ELR (cell line): ENCODE results near the gene CD96.
"Not testable (repeated sequence)": the region's sequence is repeated elsewhere in the genome, so short reads cannot be mapped to it uniquely, and the experiment has no call there.

Experiments
- DNase-seq: peaks from one replicate; pipeline ENCODE4 v3.0.0-alpha.2; 2015; ENCODE audit warnings: low read depth

Gene CD96, protein sequence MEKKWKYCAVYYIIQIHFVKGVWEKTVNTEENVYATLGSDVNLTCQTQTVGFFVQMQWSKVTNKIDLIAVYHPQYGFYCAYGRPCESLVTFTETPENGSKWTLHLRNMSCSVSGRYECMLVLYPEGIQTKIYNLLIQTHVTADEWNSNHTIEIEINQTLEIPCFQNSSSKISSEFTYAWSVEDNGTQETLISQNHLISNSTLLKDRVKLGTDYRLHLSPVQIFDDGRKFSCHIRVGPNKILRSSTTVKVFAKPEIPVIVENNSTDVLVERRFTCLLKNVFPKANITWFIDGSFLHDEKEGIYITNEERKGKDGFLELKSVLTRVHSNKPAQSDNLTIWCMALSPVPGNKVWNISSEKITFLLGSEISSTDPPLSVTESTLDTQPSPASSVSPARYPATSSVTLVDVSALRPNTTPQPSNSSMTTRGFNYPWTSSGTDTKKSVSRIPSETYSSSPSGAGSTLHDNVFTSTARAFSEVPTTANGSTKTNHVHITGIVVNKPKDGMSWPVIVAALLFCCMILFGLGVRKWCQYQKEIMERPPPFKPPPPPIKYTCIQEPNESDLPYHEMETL

DNA sequence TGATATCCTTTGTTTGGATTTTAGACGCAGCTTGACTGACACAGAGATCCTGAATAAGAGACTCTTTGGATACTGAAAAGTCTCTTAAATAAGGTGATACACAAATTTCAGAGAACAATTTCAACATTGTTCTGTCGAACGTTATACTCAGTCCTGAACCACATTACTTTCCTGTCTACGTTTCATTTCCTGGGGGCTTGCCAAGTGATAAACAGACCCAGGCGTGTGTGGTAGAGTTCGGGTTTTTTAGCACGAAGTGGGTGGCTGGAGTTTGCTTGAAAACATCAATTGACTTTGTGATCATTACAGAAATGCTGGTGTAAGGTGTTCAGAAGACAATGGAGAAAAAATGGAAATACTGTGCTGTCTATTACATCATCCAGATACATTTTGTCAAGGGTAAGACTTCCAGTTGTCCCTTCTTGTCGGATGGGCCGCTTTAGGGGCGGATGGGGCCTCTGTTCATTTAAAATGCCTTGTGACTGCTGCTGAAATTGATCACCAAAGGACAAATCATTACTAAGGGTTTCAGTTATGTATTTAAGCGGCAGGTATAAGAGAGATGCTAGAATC, at the start of gene CD96:
Gene CD96 (plus strand): TSS at position 287 of the 573 bp plus-strand sequence. CDS start 52 bp downstream, at position 339.
- peak; percentile 22 for DNase-seq

DNA sequence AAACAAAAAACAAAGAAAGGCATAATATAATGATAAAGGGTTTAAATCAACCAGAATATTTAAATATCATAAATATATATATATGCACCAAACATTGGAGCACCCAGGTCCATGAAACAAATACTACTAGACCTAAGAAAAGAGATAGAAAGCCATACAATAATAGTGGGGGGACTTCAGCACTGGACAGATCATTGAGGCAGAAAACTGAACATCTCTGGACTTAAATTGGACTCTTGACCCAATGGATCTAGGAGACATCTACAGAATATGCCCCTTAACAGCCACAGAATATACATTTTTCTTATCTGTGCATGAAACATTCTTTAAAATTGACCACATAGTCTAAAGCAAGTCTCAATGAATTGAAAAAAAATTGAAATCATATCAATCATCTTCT, 48.7 kb upstream of the CD96 start:
- no peak for DNase-seq

DNA sequence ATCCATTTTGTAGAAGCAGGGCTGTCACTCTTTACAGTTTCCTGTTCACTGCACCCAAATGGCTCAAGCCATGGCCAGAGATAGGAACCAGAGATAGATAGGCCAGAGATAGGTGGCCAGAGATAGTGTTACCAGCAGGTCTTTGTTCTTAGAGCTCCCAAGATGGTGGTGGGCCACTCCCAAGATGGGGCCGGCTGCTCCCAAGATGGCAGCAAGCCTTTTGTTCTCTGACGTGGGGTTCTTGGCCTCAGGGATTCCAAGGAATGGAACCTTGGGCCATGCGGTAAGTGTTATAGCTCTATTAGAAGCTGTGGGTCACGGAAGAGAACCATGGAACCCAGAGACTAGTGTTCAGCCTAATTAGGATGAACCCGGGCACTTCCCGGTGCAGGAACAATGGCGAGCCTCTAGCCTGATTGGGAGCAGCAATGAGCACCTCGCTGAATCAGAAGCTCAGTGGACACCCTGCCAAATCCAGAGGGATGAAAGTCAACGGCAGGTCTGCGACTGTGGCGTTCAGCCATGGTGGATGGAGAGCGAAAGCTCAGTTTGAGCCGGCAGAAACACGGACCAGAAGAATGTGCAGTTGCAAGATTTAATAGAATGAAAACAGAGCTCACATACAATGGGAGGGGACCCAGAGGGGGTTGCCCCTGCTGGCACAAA, 45.0 kb upstream of the CD96 start:
- no peak for DNase-seq

DNA sequence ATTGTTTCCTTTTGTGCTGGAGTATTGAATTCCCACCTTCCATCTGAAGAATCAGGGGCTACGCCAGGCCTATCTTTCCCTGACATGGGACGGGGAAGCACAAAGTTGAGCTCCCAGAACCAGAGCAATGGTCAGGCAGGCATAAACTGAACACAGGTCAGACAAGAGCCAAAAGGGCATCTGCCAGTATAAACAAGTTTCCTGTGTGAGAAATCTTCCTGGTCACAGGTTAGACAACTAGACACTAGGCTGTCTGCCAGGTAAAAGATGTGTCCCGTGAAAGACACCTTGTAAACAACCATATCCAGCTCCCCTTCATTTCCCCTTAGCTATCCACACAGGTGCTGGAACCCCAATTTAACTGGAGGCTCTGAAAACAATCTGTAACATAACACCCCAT, 44.0 kb upstream of the CD96 start:
- DNase-seq, result no peak

DNA sequence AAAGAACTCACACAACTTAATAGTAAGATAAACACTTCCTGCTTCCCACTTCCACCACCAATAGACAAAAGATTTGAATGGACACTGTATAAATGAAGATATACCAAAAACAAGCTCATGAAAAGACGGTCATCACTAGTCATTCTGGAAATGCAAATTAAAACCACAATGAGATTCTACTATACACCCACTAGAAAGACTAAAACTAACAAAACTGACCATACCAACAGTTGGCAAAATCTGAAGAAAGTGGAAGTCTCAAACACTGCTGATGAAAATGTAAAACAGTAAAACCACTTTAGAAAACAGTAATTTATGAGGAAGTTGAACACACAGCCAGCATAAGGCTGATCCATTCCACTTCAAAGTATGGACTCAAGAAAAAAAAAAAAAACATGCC, 35.6 kb upstream of the CD96 start:
- peak; percentile 8 for DNase-seq

DNA sequence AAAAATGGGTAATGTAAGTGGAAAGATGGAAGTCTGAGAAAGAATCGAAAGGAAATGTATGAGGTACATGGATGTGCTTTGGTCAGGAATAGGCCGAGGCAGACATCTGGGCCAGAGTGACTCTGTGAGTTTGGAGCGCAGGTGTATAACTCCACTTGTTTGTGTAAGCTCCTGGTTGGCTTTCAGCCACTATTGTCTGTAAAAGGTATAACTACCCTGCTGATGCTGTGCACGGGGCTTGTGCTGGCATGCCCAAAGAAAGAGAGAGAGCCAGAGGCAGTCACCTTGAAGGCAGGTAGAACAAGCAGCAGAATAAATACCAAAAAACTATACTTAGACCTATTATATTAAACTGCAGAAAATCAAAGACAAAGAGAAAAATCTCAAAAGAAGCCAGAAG, 32.7 kb upstream of the CD96 start:
- no peak for DNase-seq

DNA sequence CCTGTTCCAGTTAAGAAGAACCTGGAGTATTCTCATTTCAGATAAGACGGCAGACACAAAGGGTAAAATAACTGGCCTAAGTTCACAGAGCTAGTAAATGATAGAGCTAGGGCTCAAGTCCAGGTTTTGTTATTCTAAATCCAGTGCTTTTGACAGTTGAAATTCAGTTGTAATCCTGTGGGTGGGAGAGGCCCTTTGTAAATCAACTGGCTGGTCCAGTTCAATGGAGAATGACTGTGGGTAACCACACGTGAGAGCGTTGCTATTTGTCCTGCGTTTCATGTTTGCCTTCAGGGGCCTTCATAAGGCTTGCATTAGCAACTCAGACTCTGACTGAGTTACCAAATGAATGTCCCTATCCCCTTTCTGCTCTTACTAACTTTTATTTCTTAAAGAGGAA, 24.2 kb upstream of the CD96 start:
- no peak for DNase-seq

DNA sequence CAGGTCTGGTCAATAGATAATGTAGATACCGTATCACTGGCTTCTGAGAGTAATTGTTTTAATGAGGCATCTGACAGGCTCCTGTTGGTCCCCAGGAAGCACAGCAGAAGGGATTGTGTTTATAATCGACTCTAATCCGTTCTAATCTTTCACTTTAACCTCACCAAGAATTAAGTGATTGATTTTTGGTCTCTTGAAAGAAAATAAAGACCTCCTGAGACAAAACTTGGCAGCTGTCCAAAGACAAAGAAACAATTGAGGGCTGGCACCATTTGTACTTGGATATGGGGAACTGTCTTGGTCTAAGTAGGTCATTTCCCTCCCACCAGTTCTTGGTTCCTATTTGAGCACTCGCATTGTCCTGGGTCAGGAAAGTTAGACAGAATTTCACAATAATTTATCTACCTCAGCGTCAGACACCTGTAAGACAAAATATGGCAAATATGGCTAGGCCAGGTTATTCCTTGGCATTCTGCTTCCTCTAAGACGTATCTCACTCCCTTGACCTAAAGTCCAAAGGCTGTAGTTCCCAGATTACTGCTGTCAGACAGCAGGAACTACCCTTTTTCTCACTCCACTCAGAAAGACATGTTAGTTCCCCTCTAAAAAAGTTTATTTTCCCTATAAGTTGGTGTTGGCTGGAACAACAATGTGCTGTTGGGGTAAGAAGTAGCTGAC, 22.7 kb upstream of the CD96 start:
- DNase-seq, result no peak

DNA sequence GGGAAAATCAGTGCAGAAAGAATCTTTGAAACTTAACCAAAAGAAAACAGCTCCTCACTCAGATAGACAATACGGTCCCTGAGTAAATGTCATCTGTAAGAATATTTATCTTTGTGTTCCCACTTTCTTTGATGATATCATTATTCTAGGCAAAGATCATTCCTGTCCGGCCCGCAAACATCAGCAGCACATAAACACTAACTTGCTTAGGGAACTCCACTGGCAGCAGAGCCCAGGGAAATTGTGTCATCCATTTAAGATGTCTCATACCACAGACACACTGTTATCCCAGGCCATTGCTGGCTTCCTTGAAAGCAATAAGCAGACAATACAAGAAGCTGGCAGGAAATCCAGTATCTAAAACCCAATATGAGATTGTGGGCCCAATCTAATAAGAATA, 20.1 kb upstream of the CD96 start:
- peak; percentile 66 for DNase-seq

DNA sequence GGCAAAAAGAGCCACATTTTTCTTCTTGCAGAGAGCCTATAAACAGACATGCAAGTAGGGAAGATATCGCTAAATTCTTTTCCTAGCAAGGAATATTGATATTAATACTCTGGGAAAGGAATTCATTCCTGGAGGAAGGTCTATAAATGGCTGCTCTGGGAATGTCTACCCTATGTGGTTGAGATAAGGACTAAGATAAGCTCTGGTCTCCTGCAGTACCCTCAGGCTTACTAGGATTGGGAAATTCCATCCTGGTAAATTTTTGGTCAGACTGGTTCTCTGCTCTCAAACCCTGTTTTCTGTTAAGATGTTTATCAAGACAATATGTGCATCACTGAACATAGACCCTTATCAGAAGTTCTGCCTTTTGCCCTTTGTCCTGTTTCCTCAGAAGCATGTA, 17.5 kb upstream of the CD96 start:
- not testable (repeated sequence) for DNase-seq

DNA sequence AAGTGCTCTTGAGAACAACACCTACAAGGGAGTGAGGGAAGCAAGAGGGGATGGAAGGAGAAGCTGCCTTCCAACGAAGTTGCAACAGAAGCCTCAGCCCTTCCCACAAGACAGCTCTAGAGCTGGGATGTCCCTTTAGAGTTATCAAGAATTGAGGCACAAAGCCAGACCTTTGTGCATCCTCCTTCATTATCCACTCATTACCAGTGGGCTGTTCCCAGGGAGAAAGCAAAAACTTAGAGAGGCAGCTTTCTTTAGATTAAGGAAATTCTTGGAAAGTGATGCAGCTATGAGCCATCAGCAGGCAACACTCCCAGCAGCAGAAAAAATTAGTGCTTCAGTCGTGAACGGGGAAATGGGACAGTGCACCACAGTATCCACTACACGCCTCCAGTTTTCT, 10.6 kb upstream of the CD96 start:
- DNase-seq, result peak; percentile 77

DNA sequence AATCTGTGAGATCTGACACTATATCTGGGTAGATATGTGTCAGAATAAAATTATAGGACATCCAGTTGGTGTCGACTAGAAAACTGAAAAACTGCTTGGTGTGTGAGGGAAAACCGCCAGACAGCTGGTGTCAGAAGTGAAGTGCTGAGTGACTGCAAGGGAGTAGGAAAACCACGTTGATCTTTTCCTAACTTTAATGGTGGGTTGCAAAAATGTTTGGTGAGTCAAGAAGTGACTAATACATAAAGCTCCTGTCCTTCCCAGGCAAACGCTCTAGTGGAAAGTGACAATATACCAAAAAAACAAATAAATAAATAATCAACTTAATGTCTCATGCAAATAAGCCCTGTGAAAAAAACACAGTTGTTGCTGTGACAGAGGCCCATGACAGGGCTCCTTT, 7.3 kb upstream of the CD96 start:
- DNase-seq, result peak; percentile 82

DNA sequence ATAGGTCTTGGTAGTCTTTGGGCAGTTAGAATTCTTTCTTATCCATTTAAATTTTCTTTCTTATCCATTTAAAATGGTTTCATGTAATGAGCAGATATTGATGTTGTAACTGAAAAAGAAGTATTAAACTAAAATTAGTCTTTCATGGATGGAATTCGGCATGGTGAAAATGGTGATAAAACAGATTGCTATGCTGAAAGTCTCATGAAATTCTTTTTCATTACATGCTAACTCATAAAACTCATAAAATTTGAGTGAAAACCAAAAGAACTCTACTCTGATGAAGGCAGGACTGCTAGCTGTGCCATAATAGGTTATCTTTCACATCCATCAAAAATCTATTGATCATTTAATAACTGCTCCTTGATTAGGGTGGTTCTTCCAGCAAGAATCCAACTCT, 3.9 kb upstream of the CD96 start:
- DNase-seq, result no peak

DNA sequence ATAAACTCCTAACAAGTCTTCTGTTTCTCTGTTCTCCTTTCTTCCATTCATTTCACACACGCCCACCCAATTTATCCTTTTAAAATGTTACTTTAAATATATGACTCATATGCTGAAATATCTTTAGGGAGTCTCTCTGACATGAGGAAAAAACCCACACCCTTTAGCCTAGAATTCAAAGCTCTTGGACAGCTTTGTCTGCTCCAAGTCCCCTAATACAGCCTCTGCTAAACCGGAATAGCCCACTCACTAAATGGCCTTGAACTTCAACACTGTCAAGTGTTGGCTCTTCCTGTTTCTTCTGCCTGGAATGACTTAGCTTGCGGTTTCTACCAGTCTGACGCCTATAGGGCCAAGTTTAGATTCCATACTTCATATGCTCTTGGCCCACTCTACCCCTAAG, 3.3 kb upstream of the CD96 start:
- peak; percentile 72 for DNase-seq

DNA sequence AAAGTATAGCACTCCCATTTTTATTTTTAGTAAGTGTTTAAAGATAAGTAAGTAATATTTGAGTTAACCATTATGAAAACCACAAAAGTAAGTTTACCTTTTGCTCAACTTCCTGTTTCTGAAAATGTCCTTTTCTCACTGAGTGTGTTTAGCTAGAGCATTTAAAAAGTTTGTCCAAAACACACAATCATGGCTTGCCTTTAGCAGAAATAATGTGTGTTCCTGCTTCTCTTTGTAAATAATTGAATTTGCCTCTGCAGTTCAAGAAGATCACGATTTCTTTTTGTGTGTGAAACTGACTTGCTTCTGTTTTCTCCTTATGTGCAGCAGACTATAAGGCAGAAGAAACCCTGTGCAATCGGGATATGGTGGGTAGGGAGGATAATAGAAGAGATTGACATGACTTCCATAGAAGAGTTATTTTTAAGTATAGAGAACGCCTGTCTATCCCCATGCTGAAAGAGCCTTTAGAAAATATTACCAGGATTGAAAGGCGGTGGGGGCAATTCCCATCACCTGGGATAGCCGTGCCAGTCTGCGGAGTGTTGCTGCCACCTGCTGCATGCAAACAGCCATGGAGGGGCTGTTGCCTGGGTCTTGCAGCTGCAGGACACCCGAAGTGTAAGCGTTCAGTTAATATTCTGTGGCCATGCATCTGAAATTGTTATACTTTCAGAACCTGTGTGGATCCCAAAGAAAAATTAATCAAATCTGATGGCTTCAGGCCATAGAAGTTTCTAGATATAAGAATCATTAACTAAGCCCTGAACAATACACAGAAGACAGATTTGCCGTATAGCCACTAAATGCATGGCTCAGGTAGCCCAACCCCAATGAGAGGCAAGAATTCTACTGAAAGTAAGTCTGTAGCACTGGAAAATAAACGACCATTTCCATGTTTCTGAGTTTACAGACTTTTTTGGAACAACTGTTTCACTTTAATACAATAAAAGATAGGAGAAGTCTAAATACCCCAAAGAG, 2.4 kb upstream of the CD96 start:
- peak; percentile 74 for DNase-seq

DNA sequence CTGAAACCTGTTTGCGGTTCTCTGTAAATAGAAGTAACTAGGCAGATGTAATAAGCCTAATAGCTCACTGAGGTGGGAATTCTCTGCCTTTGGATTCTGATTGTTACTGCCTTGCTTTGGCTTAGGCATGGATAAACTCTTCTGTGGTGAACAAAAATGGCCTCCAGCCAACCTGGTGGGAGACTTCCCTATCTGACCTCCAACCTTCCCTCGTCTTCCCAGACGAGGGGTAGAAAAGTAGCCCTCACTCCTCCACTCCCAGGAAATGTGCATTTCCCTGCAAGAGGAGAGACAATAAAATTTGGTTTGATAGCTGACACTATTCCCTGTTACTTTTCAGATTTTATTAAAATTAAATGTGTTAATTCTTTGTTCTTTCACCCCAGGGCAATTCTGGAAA, 606 bp upstream of the CD96 start:
- DNase-seq, result no peak

DNA sequence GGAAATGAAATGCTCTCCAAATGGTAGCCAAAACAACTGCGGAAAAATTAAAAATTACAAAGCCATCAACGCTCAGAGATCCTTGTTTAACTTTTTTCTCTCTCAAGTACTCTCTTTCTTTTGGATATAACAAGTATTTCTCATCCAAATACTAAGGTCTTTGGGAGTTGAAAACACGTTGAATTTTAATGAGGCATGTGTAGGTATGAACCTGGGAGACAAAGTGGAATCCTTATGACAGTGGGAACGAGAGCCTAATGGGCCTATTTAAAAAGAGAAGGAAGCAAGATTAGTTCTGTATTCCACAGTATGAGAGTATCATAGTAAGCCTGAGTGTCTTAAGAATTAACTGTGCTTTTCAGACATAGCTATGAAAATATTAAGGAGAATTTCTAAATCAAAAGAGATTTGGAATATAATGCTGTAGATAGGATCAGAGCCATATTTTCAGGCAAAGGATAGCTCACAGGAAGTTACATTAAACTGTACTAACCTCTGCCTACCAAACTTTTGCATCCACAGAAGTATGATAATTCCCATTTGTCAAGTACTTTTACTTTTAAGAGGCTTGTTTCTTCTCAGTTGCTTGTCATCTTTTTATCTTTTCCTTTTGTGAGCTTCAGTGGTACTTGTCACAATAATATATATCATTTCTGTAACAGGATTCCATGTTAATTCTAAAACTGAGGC, 759 bp downstream of the CD96 start:
- DNase-seq, result no peak

DNA sequence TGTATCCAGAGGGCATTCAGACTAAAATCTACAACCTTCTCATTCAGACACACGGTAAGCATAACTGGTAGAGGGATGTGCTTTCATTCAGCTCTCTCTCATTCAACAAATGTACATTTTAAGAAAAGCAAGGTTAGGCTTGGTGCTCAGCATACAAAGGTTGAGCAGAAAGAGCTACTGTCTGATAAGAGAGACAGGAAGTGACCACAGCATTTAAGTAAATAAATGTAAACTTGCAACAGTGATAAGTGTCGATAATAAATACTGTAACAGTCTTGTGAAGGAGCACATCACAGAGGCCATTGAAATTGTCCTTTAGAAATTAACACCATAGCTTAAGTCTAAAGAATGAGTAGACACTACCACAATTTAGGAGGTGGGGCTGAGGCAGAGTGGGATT, 3.4 kb downstream of the CD96 start:
- no peak for DNase-seq

DNA sequence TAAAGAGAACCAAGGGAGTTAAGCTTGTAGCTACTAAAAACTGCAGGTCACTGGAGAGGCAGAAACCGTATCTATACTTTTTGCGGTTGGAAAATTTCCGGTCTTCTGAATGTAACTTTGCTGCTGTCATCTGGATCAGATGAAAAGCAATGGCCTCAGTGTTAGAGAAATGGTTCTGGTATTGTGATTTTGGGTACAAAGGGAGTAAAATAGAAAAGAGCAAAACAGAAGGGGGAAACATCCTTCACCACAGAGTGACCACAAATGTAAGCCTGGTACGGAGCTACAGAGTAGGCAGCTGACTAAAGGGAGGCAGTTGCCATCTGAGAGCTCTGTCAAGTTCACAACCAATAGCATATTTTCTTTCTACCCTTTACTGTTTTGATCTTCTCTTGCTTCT, 5.6 kb downstream of the CD96 start:
- DNase-seq, result no peak

DNA sequence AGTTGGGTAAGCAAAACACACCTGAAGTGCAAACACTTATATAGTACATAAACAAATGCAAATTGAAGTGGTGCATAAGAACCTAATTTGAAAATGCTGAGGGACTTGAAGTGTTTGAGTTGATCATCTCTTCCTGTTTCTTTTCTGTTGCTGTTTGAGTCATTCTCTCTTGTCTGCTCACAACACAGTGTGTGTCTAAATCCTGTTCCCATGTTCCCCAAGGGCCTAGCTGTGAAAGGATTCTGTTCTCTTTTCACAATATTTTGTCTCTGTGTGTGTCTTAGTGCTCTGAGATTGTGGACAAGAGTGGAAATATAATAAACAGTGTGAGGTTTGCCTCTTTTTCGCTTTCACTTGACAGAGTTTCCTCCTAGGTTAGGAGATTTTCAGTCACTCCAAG, 6.1 kb downstream of the CD96 start:
- DNase-seq, result peak; percentile 13

DNA sequence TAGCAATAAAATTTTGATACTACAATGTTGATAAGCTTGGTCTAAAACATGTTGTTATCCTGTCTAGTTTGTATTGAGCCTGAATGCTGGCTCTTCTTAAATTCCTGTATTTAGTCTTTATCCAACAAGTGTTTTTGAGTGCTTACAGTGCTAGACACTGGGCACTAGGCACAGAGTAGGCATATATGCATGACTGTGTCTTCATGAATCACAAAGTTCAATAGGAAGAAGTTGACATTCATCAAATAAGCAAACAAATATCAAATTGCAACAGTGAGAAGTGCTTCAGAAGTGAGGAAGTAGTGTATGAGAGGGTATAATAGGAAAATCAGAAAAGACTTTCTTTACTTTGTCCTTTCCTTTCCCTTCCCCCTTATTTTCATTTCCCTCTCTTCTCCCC, 6.8 kb downstream of the CD96 start:
- no peak for DNase-seq
